Lower leg skin (tissue), 4 donors: Measurements from ENCODE around the gene SLCO1A2. TPM values are rescaled to one million over a fixed set of nuclear protein-coding genes. Genes with fewer than 3 reads are reported as not detected.

Experiments
- DNase-seq, 2 donors: peaks; one replicate each; pipeline ENCODE4 v3.0.0-alpha.2; 2019; ENCODE audit warnings: low spot score in 2 of 2
- H3K4me3 ChIP-seq: fragments of 200-600 bp; sonication (generic); 2 replicates; pipeline ENCODE4 v1.5.1; 2017; ENCODE audit warnings: mild to moderate bottlenecking, low read depth; ENCODE audit not compliant: poor library complexity, severe bottlenecking
- POLR2A ChIP-seq, 2 donors: fragments of 450-650 bp; IDR thresholded peaks; one replicate each; pipeline ENCODE4 v1.6.1; 2016 to 2017; ENCODE audit warnings: antibody characterized with exemption in 2 of 2, mild to moderate bottlenecking in 1 of 2, moderate library complexity in 1 of 2
- WGBS, 2 donors: methylation state at CpG; one replicate each; pipeline ENCODE4 v1.1.5; 2018; 5-methylcytosine and 5-hydroxymethylcytosine counted together
- intact Hi-C: fragments of 100-400 bp; cut with DNase I; formaldehyde crosslinking; loops from one replicate; pipeline ENCODE4 v1.15.0; 2023; ENCODE audit warnings: low total_unique reads
- total RNA-seq, 4 donors: library from RNA; depleted of rRNA; stranded (reverse); fragments of >200 nt; gene quantifications; one replicate each; pipeline ENCODE4 v1.1.0, GENCODE V29; 2016
- TF ChIP-seq, protein P1 (sequence below), 3 donors: fragments of 450-650 bp; IDR thresholded peaks; one replicate each; pipeline ENCODE4 v1.5.1; 2016; ENCODE audit warnings: antibody characterized with exemption in 3 of 3, mild to moderate bottlenecking in 3 of 3, moderate library complexity in 2 of 3

SLCO1A2 gene
- total RNA-seq, 4 donors from 2014 or later, result 0.04 TPM; not detected in 3

DNA sequence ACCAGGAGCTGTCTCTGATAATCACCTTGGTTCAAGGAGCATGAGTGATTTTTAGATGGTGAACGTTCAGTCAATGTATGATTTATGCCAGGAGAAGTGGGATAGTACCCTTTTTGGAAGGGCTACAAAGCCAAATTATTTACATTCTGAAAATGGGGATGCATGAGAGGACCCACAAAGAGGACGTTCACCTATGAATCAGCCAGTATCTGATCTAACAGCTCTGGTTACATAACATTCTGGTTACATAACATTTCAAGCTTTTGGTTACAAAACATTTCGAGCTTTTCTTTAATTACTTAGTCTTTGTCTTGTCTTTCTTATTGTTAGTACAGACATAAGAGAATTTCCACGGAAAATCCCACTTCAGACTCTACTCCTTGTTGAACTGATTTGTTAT, 68.8 kb downstream of the SLCO1A2 start:
- intact Hi-C loops, result no loop called here
- DNase-seq, result no peak
- TF ChIP-seq, protein P1, sequence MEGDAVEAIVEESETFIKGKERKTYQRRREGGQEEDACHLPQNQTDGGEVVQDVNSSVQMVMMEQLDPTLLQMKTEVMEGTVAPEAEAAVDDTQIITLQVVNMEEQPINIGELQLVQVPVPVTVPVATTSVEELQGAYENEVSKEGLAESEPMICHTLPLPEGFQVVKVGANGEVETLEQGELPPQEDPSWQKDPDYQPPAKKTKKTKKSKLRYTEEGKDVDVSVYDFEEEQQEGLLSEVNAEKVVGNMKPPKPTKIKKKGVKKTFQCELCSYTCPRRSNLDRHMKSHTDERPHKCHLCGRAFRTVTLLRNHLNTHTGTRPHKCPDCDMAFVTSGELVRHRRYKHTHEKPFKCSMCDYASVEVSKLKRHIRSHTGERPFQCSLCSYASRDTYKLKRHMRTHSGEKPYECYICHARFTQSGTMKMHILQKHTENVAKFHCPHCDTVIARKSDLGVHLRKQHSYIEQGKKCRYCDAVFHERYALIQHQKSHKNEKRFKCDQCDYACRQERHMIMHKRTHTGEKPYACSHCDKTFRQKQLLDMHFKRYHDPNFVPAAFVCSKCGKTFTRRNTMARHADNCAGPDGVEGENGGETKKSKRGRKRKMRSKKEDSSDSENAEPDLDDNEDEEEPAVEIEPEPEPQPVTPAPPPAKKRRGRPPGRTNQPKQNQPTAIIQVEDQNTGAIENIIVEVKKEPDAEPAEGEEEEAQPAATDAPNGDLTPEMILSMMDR (IDR thresholded peaks at IDR 0.05), result no peak
- H3K4me3 ChIP-seq, result no peak overlapping the region
- 47 to 50% methylated on average over 4 of the region's 4 CpGs for WGBS, 2 donors

DNA sequence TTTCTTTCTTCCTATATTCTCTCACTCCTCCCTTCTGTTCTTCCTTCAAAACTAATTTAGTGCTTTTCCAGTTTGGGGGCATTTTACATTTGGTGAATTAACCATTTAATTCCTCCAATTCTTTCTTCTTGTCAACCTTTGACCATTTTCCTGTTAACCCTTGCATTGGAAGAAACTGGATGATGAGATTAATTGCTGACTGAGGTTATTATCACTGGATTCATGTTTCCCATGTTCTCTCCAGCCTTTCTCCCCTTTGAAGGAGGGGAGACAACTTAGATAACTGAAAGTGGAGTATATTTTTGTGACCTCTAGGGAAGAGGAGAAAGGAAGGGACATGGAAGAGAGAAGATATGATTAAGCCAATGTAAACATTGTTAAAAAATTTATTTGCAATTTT, 70.5 kb downstream of the SLCO1A2 start:
- no peak for TF ChIP-seq POLR2A (IDR thresholded peaks at IDR 0.05)
- TF ChIP-seq, protein P1 (IDR thresholded peaks at IDR 0.05), result no peak
- intact Hi-C loops, result no loop called here
- DNase-seq, result no peak
- H3K4me3 ChIP-seq, result no peak overlapping the region

DNA sequence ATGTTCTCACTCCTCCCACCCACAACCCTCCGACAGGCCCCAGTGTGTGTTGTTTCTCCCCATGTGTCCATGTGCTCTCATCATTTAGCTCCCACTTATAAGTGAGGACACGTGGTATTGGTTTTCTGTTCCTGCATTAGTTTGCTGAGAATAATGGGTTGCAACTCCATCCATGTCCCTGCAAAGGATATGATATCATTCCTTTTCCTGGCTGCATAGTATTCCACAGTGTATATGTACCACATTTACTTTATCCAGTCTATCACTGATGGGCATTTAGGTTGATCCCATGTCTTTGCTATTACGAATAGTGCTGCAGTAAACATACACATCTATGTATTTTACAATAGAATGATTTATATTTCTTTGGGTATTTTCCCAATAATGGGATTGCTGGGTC, 77.5 kb downstream of the SLCO1A2 start:
- DNase-seq, result no peak
- intact Hi-C loops, result no loop called here
- no peak for TF ChIP-seq POLR2A (IDR thresholded peaks at IDR 0.05)
- TF ChIP-seq, protein P1 (IDR thresholded peaks at IDR 0.05), result no peak
- 73 to 83% methylated on average over 3 of the region's 3 CpGs for WGBS, 2 donors
- no peak overlapping the region for H3K4me3 ChIP-seq

DNA sequence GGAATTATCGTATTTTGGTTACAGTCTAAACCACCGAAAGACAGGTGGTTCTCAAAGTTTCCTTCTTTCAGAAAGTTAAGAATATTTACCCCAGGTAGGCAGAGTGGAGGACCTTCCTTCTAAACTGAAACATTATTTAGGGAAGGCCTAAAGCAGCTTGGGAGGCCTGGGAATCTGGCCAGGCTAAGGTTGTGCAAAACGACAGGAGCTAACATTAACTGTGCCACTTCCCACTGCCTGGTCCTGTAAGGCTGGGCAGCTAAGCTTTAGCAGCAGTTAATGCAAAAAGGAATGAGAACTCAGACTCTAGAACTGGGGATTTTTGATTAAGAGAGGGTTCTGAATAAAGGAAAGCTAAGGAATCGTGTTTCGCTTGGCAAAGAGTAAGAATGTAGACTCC, 82.6 kb downstream of the SLCO1A2 start:
- TF ChIP-seq, protein P1 (IDR thresholded peaks at IDR 0.05), result no peak
- TF ChIP-seq POLR2A (IDR thresholded peaks at IDR 0.05), result no peak
- intact Hi-C loops, result no loop called here
- 78 to 86% methylated on average over 5 of the region's 5 CpGs for WGBS, 2 donors
- no peak for DNase-seq
- no peak overlapping the region for H3K4me3 ChIP-seq

DNA sequence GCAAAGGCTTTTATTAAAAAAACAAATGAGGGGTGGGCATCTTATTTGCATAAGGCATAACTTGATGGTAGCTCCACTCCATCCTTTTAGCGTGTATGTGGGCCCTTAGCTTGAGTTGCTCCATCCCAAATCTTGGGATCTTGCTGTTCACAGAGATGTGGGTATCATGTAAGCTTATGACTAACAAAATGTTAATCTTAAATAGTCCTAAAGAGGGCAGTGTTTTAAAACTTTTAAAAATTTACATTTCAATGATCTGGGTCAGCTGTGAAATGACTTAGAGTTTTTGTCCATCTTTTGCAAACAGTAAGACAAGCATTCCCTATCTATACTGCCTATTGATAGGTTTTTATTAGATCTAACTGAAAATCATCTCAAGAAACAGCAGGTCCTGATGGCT, 86.0 kb downstream of the SLCO1A2 start:
- intact Hi-C loops, result no loop called here
- DNase-seq, result no peak
- 71 to 92% methylated on average over 1 of the region's 1 CpG for WGBS, 2 donors
- no peak for TF ChIP-seq POLR2A (IDR thresholded peaks at IDR 0.05)
- TF ChIP-seq, protein P1 (IDR thresholded peaks at IDR 0.05), result no peak
- H3K4me3 ChIP-seq, result no peak overlapping the region

DNA sequence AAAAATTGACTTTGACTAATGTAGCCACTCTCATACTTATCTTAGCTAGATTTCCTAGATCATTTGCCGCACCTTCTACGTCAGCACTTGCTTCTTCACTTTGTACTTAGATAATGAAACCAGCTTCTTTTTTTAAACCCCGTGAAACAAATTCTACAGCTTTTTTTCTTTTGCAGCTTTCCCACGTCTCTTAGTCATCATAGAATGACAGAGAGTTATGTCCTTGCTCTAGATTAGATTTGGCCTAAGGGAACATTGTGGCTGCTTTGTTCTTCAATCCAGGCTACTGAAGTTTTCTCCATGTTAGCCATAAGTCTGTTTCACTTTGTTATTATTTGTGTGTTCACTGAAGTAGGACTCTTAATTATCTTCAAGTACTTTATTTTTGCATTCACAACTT, 94.9 kb downstream of the SLCO1A2 start:
- DNase-seq, result no peak
- no peak overlapping the region for H3K4me3 ChIP-seq
- intact Hi-C loops, result no loop called here
- no peak for TF ChIP-seq POLR2A (IDR thresholded peaks at IDR 0.05)
- TF ChIP-seq, protein P1 (IDR thresholded peaks at IDR 0.05), result no peak
- 68 to 85% methylated on average over 4 of the region's 4 CpGs for WGBS, 2 donors
